NCI-H1930 (cell line): ENCODE results near the gene PTGFRN.
A peak's percentile ranks its signal among the peaks of the same experiment; 100 is the strongest.

ENCODE experiments used
- DNase-seq, 2 experiments: peaks; one replicate each; lab custom pipeline; 2025; lab: John Stamatoyannopoulos, UW

Gene PTGFRN

DNA sequence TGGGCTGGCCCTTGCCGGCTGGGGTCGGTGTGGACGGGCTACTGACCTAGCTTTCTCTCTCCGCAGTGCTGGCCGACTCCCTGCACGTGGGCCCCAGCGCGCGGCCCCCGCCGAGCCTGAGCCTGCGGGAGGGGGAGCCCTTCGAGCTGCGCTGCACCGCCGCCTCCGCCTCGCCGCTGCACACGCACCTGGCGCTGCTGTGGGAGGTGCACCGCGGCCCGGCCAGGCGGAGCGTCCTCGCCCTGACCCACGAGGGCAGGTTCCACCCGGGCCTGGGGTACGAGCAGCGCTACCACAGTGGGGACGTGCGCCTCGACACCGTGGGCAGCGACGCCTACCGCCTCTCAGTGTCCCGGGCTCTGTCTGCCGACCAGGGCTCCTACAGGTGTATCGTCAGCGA, 34.9 kb downstream of the PTGFRN start:
- DNase-seq = no peak

DNA sequence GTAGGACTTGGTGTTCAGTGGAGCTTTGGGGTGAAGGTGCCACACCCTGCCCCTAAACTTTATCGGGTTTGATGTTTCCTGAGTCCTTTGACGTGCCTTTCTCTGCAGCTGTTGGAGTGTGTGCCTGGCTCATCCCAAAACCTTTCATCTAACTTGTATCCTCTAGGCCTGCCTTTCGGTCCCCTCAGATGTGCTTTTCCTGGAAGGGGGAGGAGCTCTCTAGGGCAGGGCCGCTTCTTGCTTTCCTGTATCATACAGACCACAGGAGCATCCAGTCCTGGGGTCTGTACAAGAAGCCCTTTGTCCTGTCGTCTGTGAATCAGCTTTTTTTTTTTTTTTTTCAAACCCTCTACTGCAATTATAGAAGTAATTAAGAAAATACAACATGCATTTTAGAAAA, 35.7 kb downstream of the PTGFRN start:
- no peak for DNase-seq

DNA sequence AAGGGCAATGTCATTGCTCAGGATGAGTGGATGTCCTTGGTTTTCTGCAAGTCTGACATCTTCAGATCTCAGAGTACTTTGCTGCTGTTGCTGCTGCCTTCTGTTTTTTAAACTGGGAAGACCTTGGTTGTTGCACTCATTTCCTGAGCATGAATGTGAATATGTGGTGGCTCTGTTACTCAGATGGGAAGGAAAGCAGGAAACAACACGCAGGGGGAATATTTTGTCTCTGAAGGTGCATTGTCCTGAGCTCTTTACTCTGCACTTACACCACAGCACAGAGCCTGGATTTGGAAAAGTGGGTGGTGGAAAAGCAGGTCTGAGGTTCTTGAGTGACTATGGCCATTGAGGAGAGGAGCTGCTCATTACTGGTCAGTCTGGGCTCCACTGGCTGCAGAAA, 36.3 kb downstream of the PTGFRN start:
- no peak for DNase-seq

DNA sequence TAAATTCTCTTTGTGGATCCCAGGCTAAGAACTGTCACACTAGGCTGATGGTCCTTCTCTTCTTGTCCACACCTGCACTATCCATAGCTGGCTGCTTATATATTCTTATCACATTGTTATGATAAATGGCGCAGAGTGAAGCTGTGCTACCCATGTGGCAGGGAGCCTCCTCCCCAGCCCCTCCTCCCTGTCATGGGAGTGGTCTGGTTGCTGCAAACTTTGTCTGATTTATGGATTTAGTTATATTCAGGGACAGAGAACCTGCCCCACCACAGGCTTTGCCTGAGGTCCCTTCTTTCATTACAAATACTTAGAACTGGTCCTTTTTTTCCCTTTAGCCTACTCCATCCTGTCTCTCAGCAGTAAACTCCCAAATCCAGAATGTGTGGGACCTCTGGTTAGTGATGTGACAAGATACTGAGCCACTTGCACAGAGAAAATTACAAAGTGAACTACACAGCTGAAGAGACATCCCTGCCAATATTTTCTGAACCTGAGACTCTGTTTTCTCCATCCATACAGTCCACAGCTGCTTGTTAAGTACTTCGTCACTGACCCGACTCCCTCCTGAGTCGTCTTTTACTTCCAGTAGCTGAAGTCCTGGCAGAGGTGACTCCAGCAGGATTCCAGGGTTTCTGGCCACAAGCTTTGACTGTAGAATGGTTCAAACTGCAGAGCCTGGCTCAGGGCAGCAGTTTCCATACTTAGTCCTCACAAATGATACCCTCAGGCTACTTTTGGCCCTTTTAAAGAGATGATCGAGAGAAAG, 37.6 kb downstream of the PTGFRN start:
- no peak for DNase-seq

DNA sequence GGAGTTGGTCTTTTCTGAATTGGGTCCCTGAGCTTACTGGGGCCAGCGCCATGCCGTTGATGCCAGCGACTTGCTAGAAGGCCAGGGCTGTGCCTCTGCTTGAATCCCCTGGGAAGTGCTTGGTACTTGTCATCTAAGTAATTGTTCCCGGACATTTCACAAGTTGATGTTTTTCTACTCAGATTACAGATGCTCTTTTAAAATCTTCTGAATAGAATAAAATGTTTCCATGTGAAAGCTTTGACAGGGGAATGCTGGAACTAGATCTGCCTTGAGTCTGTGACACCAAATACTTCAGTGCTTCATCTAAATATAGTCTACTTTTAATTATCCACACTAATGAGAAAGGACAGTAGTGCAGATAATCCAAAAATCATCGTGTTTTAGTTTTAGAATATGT, 38.3 kb downstream of the PTGFRN start:
- no peak for DNase-seq

- DNase-seq = no peak
Measured at GRCh38 chr1:116948642-116949041, 38.9 kb downstream of the PTGFRN start.

GRCh38 chr1:116949213-116949985, 39.7 kb downstream of the PTGFRN start:
- DNase-seq = no peak

DNA sequence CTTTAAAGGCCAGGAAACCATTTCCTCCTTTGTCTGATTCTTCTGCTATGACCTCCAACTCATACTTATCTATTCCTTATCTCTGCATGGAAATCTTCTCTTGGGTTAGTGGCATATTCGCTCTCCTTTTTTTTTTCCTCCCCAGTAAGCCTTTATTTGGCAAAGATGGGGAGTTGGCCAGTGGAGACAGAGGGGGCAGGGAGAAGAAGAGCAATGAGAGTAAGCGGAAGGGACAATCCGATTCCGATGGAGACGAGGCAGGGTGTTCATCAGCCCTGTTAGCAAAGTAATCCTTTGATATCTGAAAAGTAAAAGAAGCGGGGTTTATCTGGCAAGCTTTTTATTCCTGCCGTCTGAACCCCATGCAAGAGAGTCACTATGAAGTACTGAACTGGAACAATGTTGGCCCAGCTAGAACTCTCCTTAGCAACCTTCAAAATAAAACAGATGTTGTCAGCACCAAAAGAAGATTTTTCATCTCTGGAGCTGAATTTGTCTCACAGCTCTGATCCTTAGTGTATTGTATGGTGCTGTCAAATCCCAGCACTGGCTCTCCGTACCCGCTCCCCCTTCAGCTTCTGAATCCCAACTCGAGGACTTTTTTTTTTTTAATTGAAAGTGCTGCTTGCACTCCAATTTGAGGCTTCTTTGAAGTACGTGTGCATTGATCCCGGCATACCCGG, 40.9 kb downstream of the PTGFRN start:
- DNase-seq = no peak

DNA sequence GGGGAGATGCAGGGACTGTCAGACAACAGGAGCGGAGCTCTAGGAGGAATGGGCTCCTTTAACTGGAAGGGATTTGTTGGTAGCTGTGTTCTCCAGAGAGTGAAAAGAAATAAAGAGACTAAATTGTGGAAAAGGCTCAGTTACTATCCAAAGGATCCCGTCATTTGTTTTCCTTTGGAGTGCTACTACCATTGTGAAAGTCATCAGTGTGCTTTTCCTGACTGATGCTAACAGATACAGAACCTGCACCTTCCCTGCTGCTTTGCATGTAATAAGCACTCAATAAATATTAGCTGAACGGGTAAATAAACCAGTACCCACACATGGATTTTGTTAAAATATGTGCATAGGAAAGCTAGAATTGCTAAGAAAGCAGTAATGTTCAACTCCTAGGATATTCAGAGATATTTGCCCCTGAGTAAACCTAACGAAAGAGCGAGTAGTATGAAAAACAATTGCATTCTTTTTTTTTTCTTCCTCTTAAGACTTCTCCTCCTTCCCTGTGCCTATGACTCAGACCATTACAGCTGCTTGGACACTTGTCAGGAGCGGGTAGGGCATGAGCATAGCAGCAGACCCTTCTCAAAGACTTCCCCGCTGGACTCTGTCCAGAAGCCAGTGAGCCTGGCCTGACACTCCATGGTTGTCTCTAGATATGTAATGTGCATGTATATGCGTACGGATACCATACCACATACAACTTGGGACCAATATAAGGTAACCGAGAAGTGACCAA, 41.7 kb downstream of the PTGFRN start:
- DNase-seq = no peak

- no peak for DNase-seq
Measured at GRCh38 chr1:116952738-116953275, 43.1 kb downstream of the PTGFRN start.

DNA sequence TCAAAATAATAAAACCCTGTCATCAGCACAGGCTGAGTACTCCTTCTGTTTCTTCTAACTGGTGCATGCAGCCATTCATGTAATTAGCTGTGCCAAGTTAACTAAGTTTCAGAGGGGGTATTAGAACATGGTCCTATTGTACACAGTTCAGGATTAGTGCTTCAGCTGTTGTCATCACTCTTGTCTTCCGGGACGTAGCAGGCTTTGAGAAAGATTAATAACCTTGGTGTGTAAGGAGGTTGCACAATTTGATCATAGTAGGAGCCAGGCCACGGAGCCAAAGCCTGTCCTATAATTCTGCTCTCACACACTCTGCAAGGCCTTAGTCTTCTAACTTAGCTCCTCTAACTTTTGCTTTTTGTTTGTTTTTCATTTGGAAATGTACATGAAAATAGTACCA, 44.7 kb downstream of the PTGFRN start:
- peak; percentile 78 to 81 for DNase-seq

- DNase-seq = no peak
Measured at GRCh38 chr1:116956378-116956777, 46.7 kb downstream of the PTGFRN start.

GRCh38 chr1:116957646-116958045, 47.9 kb downstream of the PTGFRN start:
- no peak for DNase-seq

DNA sequence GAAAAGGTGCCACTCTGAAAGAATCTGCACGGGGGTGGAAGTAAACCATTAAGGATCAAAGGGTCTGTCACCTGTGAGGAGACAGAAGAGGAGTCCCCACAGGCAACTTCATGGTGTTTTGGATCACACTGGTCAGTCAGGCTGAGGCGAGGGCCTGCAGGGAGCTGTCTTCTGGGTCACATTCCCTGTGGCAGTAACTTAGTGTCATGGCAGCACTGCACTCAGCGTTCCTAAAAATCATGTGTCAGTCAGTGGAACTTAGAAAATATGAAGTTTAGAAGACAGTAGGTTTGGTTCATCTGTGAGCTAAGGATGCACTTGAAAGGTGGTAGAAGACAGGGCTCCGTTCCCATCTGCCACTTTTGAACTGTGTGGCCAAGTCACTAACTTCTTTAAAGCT, 48.4 kb downstream of the PTGFRN start:
- DNase-seq = no peak

DNA sequence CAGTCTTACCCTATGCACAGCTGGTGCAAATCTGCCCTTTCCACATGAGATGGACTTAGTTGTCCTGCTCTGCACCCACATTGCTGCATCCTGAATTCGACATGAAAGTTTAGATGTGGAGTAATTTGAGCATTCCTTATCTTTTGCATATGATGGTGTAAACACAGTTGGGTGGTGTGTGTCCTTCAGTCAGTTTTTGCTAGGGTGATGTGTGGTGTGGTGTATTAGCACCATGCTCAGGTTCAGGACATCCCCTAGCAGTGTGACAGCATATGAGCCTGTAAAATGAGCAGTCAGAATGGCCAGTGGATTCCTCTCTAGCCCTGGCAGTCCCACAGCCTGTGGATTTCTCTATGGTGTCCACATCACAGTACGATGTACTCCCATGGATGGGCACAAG, 49.3 kb downstream of the PTGFRN start:
- no peak for DNase-seq

- no peak for DNase-seq
Measured at GRCh38 chr1:116961606-116962005, 51.9 kb downstream of the PTGFRN start.

DNA sequence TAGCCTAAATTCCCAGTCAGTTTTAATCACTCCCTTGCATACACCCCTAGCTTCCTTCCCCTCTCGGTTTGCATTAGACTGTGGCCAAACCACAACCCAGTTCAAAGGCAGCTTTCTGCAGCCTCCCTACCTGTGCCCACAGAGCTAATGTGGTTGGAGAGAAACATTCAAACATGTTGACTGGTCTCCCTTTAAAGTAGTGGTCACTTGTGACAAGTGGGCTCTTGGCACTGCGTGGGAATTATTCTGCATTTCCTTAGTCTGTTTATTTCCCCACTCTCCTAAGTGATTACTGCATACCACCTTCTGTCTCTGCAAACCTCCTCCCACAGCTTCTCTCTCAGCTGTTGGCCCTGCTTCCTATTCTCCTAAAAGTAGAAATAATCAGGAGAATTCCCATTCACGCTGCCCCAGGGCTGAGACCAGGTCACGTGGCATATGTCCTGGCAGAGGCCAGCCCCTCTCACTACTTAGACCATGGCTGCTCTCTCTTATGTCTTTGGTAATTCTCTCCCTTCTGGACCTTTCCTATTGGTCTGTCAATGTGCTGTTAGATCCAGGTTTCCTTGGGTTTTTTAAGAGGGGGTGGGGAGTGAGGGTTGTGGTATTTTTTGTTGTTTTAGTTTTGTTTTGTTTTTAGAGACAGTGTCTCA, 53.4 kb downstream of the PTGFRN start:
- DNase-seq = no peak

DNA sequence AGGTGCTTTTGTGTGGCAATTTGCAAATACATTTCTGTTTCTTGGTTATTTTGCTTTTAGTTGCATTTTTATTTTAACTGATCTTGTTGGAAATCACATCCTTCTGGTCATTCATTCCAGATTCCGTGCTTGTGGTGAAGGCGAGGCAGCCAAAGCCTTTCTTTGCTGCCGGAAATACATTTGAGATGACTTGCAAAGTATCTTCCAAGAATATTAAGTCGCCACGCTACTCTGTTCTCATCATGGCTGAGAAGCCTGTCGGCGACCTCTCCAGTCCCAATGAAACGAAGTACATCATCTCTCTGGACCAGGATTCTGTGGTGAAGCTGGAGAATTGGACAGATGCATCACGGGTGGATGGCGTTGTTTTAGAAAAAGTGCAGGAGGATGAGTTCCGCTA, 57.1 kb downstream of the PTGFRN start:
- no peak for DNase-seq

DNA sequence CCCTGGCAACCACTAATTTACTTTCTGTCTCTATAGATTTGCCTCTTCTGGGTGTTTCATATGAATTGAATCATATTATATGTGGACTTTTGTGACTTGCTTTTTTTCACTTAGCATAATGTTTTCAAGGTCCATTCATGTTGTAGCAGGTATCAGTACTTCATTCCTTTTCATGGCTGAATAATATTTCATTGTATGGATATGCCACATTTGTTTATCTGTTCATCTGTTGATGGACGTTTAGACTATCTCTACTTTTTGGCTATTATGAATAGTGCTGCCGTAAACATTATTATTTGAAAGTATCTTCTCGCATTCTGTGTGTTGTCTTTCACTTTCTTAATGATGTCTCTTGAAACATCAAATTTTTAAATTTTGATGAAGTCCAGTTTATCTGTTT, 59.0 kb downstream of the PTGFRN start:
- DNase-seq = no peak

- peak in 1 of 2 experiments; percentile 8 for DNase-seq
Measured at GRCh38 chr1:116971258-116971860, 61.6 kb downstream of the PTGFRN start.
